HUDEP-2 (cell line): ENCODE data around the gene ADORA2A.

ENCODE experiments used
- DNase-seq, 76 experiments: peaks; one replicate each; lab custom pipeline; 2025; ENCODE audit not compliant: unreplicated experiment in 76 of 76; lab: John Stamatoyannopoulos, UW

The ADORA2A gene

DNA sequence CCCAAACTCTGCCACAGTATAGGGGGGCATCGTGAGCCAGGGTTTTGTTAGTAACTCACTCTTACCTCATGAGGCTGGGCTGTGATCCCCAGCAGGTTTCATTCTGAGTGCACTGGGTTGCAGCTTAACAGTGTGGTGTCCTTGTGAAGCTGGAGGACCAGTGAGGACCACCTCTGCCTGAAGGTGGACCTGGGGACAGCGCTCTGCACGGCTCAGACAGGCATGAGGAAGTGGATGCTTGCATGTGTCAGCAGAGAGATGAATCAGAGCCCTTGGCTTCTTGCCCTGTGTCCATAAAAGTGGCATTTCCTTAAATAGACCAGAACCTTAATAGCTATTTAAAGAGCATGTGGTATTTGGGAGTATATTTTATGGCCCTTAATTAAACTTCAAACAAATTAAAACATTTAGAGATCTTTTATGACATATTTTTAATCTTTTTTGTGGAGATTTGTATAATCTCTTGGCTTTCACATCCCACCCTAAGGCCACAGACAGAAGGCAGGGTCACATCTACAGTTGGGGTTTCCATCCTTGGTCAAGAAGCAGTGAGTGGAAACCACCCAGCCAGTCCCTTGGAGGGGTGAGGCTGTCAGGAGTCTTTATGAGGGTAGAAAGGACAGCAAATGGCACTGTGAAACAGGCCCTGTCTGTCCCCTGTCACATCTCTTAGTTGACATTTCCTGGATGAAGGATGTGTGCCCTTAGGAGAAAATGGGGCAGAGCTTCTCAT, 24.8 kb upstream of the ADORA2A start:
- peak in 4 of 76 experiments; percentile 4 to 21 (median 10) for DNase-seq

DNA sequence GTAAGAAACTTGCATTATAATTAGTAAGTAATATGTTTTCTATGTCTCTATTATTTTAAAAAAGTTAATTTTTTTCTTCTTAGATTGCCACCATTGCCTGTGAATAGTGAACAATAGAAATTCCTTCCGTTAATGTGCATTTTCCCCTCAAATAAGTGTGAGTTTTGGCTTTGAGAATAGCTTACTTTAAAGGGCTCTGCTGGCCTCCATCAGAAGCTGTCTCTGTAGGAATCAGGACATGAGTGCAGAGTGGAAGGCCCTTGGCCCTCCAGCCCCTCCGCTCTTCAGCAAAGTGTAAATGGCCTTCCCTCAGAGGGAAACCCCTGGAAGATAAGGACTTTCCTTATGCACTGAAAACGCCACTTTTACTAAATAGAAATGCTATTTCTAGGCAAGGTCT, 24.1 kb upstream of the ADORA2A start:
- no peak for DNase-seq

DNA sequence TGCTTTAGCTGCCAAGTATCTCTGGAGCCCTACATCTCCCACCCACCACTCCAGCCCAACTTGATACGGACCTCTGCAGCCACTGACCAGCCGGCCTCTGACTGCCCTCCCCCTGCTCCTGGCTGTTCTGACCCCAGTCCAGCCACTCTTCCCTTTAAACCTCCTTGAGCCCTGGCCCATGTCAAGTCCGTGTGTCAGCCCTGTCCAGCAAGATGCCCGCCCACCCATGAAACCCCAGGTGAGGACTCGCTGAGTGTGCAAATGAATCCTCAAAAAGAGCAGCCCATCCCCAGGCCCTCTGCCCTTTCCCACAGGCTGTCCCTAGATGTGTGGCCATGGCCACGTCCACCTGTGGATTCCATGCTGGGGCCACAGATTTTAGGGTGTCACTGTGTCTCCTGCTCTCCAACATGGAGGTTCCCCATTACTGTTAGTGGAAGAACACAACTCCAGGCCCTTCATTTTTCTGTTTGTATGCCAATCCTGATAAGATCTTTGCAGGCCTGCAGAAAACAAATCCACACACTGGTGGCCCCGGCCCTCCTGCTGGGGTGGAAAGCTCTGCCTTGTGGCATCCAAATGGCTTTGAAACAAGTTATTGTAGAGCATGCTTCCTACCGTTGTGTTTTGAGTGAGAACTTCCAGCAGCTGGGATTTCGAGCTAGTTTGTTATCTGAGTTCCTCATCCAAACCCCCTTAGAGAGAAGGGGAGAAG, 22.7 kb upstream of the ADORA2A start:
- no peak for DNase-seq

DNA sequence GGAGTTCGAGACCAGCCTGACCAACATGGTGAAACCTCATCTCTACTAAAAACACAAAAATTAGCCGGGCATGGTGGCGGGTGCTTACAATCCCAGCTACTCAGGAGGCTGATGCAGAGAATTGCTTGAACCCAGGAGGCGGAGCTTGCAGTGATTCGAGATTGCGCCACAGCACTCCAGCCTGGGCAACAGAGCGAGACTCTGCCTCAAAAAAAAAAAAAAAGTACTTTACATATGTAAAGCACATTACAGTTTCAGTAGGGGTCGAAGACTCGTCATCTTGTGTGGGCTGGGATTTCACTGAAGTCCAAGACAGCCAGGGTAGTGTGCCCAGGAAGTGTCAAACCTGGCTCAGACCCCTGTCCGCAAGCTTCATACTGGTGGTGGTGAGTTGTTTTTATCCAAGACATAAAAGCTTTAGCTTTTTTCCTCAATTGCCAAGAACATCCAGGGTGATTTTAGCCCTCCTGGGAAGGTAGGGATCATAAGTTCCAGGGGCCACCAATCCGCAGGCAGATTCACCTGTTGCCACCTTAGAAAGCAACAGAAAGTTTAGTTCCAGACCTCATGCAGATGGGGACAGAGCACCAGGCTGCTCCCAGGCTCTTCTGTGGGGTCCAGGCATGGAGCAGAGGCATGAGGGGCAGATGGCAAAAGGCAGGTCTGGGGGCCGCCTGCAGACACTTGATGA, 21.6 kb upstream of the ADORA2A start:
- no peak for DNase-seq

DNA sequence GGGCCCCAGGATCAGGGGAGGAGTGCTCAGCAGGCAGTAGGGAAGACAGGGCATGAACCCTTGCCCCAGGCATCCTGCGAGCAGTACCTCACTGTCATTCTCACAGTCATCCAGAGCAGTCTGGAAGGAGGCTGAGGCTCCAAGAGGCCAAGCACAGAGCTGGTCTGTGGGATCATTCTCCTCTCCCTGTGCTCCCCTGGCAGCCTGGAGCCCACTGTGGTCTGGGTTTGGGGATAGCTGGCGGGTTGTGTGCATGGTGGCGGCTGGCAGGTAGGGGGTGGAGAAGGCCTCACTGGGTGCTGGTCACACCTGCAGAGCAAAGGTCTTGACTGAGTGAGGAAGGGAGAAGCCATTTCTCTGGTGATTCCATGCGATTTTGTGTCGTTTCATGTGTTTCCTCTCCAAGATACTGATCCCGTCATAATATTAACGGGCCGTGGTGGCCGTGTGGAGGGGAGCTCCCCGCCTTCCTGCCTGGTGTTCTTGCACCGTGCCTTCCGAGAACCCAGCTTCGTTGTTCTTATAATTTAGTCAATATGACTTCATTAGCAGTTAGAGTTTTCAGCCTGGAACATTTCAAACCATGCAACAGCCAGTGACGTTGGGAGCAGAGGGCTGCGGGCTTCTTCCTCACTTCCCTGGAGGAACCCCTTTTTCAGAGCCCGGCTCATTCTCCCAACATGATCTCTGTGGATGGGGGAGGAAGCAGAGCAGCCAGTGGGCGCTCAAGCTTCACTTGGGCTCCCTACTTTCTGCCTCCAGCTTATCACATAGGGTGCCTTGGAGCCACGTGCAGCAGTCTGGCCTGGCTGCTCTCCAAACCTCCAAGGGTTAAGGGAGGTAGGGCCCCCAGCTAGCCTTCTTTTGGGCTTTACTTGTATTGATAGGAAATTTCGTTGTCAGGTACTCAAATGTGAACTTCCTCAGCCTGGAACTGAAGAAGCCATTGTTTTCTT, 20.8 kb upstream of the ADORA2A start:
- DNase-seq: peak in 67 of 76 experiments; percentile 6 to 66 (median 44)

DNA sequence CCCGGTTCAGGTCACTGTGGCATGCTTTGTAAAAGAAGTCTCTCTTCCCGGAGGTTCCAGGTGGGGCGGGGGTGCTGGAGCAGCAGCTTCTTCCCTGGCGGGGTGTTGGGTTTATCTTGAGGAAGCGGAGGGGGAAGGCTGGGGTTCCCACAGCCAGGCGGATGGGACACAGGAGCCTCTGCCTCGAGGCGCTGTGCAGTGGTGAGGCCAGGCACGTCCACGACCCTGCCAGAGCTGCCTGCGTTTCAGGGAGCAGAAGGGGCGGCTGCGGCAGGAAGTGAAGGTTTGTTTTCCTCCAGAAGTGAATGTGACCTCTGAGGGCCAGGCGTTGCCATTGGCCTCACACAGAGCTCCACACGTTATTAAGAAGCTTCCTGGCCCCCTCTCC, 20.1 kb upstream of the ADORA2A start:
- no peak for DNase-seq

DNA sequence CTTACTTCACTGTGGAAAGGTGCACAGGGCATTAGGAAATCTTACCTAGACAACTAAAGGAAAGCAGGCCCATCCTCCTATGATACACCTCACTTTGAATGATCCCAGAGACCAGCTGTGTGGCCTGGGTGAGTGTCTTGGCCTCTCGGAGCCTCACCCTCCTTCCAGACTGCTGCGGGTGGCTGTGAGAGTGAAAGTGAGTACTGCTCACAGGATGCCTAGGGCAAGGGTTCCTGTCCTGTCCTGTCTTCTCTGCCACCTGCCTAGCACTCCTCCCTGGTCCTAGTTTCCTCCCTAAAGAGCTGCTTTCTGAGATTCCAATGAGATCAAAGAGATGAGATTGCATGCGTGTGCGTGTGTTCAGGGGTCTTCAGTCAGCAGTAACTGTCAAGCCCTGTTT, 19.5 kb upstream of the ADORA2A start:
- DNase-seq: no peak

DNA sequence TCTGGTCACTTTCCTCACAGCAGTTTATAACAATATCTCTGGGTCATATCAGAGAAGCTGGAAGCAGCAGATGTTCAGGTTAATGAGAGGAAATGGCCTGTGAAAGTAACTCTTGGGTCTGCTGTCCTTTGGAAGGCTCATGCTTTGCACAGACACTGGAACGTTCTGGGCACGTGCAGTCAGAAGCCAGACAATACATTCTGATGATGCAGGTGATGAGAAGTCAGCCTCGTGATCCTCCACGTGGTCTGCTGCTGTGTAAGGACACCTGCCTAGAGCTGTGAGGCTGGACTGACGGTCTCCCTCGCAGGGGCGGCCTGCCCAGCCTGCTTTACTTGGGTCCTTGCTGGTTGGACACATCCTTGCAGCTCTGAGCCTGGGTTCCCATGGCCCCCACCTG, 18.8 kb upstream of the ADORA2A start:
- no peak for DNase-seq

DNA sequence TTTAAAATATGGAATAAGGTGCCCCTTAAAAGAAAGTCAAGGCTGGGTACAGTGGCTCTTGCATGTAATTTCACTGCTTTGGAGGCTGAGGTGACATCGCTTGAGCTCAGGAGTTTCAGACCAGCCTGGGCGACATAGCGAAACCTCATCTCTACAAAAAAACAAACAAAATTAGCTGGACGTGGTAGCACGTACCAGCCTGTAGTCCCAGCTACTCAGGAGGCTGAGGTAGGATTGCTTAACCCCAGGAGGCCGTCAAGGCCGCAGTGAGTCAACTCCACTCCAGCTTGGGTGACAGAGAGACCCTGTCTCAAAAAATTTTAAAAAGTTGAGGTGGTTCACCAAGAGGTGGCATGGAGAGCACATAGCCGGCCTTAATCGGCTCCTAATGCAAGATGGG, 17.7 kb upstream of the ADORA2A start:
- no peak for DNase-seq

DNA sequence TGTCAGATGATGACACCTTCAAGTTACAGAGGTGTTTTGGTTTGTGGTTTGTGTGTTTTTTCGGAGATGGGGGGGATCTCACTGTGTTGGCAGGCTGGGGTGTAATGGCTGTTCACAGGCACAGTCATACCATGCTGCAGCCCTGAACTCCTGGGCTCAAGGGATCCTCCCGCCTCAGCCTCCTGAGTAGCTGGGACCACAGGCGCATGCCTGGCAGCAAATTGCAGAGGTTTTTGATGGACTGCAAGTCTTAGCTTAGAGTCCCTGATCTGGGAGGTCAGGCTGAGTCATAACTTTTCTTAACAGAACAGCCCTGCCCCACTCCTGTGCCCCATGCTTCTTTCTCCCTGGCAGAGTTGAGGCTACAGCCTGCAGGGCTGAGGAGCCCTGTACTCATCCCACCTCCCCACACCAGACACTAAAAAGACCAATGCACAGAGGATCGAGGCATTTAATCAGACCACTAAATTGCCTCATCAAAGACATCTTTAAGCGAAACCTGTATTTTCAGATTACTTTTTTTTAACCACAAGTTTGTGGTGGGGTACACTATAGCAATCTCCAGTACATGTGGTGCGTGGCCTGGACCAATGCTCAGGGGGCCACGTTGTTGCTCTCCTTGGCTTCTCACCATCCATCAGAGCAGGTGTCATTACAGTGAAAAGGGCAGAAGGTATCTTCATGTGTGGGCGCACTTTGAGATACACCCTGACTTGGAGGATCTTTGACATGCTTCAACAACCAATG, 17.1 kb upstream of the ADORA2A start:
- DNase-seq: no peak

DNA sequence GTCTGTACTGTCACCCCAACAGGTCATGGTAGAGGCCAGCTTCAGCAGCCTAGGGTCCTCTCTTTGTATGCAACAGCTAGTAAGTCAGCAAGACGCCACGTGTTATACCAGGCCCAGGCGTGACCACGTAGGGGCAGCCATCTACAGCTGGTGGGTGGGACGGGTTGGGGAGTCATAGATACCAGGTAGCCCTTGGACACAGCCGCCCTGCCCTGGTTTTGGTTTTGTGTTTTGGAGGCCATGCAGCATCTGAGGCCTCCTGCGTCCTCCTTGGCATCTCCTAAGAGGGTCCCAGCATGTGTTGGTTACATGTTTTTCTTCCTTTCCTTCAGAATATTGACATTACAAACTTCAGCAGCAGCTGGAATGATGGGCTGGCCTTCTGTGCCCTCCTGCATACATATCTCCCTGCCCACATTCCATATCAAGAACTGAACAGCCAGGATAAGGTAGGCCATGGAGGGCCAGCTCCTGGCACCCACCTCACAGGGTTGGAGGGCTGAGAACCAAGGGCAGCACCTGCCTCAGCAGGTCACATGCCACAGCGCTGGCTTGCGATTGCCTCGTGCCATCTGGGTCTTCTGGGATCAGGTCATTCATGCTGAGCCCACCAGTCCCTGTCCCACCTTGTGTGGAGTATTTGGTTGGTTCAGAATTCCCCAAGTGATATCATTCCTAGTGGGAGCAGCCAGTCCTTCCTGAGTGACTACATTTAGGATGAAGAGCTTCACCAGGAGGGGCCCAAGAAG, 16.0 kb upstream of the ADORA2A start:
- DNase-seq: no peak

DNA sequence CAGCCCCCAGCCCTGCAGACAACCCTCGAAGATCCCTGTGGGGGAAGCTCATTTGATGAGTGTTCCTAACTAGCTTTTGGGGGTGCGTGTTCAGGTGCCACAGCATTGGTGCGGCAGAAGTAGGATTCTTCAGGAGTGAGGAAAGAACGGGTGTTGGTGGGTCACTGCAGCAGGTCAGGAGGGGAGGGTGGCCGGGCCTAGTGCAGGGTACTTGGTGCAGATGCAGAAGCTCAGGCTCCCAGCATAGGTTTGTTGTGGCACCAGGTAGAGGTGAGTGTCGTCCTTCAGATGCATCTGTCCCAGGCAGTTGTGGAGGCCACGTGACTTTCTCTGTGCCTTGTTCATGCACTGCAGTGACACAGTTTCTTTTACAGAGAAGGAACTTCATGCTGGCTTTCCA, 15.1 kb upstream of the ADORA2A start:
- DNase-seq: no peak

DNA sequence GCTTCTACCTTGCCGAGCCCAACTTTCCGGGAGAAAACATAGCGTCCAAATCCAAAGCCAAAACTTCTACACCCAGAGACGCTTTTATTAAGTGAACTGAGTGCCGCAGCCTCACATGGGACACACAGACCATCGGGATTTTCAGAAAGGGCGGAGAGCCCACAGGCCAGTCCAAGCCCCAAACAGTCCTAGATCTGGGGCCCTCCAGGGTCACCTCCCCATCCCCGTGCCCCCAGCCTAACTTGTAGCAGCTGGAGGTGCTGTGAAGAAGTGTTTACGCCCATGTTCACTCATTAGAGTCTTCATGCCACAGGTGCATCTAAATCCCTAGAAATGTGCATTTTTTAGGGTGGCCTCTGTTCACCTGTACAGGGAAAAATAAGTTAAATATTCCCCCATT, 14.1 kb upstream of the ADORA2A start:
- DNase-seq: no peak

DNA sequence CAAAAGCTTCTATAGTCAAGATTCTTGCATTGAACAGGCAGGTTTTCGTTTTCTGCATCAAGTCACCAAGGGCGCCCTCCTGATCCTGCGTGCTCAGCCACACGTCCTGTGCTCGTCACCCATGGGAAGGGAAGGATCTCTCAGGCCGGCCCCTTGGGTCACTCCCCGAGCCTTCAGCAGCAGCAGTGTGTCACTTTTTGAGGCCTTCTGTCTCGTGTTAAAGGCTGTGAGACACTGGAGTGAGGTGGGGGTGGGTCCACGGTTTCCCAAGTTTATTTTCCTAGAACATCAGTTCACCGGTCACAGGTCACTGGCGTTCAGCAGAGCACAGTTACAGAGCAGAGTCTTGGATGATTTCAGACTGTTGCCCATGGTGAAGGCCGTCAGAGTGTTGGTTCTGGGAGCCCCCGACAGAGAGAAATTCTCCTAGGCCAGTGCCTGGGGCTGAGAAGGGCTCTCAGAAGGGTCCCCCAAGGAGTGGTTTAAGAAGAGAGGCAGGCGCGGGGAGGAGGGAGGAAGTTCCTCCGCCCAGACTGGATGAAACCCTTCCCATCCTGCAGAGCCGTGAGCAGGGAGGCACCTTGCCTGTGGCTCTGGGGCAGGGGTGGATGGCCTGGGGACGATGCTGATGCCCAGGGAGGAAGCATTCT, 13.5 kb upstream of the ADORA2A start:
- no peak for DNase-seq

DNA sequence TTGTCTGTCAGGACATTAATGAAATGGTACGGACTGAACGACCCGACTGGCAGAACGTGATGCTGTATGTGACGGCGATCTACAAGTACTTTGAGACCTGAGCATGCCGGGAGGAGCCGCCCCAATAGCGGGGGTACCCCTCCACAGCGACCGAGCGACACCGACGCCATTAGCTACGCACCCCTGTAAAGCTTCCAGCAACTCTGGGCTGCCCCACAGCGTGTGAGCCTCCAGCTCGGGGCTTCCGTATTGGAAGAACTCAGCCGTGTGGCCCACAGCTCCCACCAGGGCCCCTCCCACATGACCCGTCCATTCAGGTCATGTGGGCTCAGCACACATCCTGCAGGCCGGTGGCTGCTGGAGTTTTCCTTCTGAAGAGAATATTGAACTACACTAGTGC, 12.9 kb upstream of the ADORA2A start:
- DNase-seq: no peak

DNA sequence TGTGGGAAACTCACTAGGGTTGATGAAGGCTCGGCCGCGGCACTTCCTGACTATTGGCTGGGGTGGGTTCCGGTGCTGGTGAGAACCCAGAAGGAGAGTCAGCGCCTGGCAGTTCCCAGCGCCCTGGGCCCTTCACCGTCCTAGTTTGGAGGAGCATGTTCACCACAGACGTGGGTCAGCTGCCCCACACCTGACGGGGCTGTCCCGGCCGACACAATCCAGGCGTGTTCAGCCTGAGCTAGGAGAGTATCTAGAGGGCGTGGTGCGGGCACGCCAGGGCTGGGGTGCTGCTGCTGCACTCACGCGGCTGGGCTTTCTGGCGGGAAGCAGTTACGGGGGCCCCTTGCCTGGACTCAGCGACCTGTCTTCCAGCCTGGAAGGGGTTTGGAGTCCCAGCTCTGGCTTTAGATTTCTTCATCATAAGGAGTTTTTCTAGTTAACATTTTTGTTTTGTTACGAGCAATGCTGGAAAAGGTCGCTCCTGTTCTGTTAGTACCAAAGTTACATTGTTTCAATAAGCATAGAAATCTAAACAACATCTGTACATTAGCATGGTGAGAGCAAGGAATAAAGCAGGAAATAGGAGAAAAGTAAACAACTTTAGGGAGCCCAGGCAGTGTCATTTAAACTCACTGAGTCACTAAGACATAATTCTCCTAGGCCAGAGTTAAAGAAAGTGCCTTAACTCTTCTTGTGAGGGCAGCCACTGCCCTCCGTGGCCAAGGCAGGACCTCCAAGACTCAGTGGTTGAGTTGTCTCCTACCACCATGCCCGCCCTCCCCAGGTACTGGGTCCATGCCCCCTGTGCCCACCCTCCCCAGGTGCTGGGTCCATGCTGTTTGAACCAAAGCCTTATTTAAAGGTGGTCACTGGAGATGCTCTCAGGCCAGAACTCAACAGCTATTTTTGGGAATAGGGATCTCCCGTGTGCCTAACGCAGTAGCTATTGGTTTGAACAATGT, 12.1 kb upstream of the ADORA2A start:
- DNase-seq: no peak

DNA sequence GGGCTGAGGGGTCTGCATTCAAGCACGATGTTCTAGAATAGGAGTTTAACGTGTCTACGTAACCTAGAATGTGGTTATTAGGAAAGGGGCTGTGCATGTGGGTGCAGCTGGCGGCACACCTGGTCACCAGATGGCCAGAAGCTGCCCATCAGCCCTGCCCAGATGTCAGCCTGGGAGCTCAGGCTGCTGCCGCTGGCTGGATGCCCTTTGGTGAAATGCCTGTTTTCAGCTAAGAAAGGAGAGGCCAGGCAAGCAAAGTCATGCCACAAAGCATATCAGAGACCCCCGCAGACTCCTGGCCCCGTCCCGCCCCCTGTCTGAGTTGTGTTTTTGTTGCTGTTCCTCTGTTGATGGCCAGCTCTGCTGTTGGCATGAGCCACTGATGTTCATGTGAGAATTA, 11.3 kb upstream of the ADORA2A start:
- no peak for DNase-seq

DNA sequence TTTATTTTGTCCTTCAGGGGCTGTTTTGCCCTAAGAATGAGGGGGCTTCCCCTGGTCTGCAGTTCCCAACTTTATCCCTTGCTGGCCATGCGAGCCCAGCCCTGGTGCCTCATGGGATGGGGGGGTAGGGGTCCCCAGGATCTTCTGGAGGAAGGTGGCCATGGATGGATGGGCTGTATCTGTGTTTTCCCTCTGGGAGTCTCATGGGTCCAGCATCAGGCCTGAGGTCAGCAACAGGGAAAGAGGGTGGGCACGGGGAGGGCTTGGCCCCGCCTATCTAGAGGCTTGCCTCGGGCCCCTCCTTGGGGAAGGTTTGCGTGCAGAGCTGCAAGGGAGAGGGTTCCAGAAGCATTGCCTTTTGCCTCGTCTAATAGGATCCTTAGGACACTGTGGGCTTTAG, 10.8 kb upstream of the ADORA2A start:
- DNase-seq: no peak
